Measurements from ENCODE around the gene MAP2. TPM values are rescaled to one million over a fixed set of nuclear protein-coding genes. Genes with fewer than 3 reads are reported as not detected.

MAP2 gene
- total RNA-seq, 4 donors from 2014 or later: 5.1 to 16.6 (median 7.7) TPM

- no peak for TF ChIP-seq CTCF (IDR thresholded peaks at IDR 0.05; ENCODE audit: low read depth)
Measured at GRCh38 chr2:209653134-209653533, 229.3 kb downstream of the MAP2 start.

DNA sequence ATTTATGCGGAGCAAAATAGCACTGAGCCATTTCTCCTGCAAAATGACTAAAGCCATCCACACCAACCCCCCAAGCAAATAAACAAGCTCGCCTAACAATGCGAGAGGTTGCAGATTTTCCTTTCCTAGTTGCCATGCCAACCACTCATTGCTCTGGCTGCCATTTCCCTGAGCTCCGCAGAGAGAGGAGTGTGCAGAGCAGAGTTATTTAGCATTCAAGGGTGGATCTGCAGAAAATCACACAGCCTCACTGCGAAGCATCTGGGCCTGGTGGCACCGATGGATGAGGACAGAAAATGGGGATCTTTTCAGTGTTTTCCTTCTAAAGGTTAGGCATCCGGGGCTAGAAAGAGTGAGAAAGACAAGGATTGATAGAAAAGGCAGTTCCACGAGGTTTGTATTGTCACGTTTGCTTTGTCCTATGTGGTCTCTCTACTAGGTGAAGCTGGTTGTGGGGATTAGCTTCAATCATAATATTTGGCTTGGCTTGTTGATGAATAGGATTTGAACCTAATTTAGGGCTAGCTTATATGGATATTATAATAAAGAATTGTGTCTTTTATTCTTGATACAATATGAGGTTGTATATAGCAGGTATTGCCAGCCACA, 237.5 kb downstream of the MAP2 start:
- no peak for TF ChIP-seq CTCF (IDR thresholded peaks at IDR 0.05; ENCODE audit: low read depth)

DNA sequence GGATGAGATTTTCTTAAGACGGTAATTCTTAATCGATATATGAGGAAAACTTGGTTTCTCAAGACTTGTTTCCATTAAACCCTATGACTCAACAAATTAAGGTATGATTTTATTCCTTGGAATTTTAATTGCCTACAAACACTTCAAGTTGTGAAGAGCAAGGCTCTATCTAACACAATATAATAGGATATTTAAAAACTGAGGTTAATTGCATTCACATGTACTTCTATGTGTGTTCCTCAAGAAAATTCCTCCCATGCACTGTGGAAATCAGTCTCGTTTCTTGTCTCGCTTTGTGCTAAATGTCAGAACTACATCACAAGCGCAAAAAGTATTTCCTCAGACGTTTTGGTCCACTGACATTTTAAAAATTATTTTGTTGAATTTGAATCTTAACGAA, 238.2 kb downstream of the MAP2 start:
- TF ChIP-seq CTCF (IDR thresholded peaks at IDR 0.05; ENCODE audit: low read depth): no peak

- TF ChIP-seq CTCF (IDR thresholded peaks at IDR 0.05; ENCODE audit: low read depth): no peak
Measured at GRCh38 chr2:209663139-209663538, 239.3 kb downstream of the MAP2 start.

- TF ChIP-seq CTCF (IDR thresholded peaks at IDR 0.05; ENCODE audit: low read depth): no peak
Measured at GRCh38 chr2:209663656-209664055, 239.8 kb downstream of the MAP2 start.

DNA sequence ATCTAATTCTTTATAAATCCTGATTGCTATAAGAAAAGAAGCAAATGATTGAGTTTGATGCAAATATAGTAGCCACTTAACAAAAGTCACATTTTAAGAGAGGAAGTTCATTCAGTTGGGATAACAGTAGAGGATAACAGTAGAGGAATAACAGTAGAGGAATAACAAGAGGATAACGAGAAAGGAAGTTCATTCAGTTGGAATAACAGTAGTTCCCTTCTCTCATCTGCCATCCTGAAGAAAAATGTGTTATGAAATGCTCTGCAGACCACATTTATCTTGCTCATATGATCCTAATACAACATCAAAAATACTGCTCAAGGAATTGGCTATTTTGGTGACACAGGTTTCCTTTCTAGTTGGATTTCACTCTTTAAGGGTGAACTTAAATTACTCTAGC, 242.4 kb downstream of the MAP2 start:
- TF ChIP-seq CTCF (IDR thresholded peaks at IDR 0.05; ENCODE audit: low read depth): no peak

DNA sequence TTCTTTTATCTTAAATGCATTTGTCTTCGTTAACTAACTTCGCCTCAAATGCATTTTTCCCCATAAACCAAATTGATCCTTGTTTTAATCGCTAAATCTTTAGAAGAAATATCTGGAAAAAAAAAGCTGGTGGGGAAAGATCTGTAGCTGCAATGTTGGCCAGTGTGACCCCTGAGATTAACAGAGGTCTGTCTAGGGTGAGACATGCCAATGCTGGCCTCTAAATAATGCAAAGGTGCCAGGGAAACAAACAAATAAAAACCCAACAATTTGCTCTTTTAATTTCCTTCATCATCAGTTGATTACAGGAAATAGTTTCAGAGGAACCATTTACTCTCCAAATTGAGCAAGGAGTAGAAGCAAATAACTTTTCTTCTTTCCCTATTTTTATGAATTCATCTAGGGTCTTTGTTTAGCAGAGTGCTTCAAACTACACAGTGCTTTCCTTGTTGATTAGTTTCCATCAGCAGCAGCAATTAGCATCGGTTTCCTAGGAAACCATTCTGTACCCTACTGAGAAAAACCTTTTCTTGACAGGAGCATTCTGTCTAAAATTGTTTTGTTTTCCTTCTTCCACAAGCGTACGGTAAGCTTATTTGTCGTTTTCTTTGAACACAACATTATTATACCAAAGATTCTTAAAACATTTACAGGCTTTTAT, 247.3 kb downstream of the MAP2 start:
- TF ChIP-seq CTCF (IDR thresholded peaks at IDR 0.05; ENCODE audit: low read depth): no peak

All from subcutaneous adipose tissue (tissue), 4 donors.